ENCODE results near the gene SBF2.
"Not testable (repeated sequence)": the region's sequence is repeated elsewhere in the genome, so short reads cannot be mapped to it uniquely, and the experiment has no call there.

Gene SBF2

GRCh38 chr11:9900253-9900652, 393.8 kb downstream of the SBF2 start:
- CTCF ChIA-PET; DNase-seq (ENCODE audit: extremely low spot score); POLR2A ChIA-PET: not testable (repeated sequence)
- TF ChIP-seq PKNOX1 (IDR thresholded peaks at IDR 0.05) = peak; percentile 71

GRCh38 chr11:9899676-9900075, 394.3 kb downstream of the SBF2 start:
- DNase-seq (ENCODE audit: extremely low spot score) = no peak
- CTCF ChIA-PET = interaction anchor here (0.7 kb wide), 1 partner anchor 239 kb away, joined by 3 read pairs; no protein-coding TSS in a partner anchor
- TF ChIP-seq L3MBTL2 (conservative IDR thresholded peaks at IDR 0.05) (no peak), PKNOX1 (IDR thresholded peaks at IDR 0.05) (no peak), ELF4 (IDR thresholded peaks at IDR 0.05) (no peak), ARNT (IDR thresholded peaks at IDR 0.05) (no peak)
- POLR2A ChIA-PET = no interaction called here

GRCh38 chr11:9896902-9897301, 397.1 kb downstream of the SBF2 start:
- POLR2A ChIA-PET = no interaction called here
- CTCF ChIA-PET = no interaction called here
- no peak for DNase-seq (ENCODE audit: extremely low spot score)
- TF ChIP-seq PKNOX1 (IDR thresholded peaks at IDR 0.05) = no peak
- TF ChIP-seq ZNF384 (IDR thresholded peaks at IDR 0.05) = no peak
- no peak for TF ChIP-seq FOXA1 (IDR thresholded peaks at IDR 0.05)

- POLR2A ChIA-PET = no interaction called here
- TF ChIP-seq BHLHE40 (IDR thresholded peaks at IDR 0.05; ENCODE audit: borderline replicate concordance) (no peak), LEF1 (IDR thresholded peaks at IDR 0.05; ENCODE audit: borderline replicate concordance) (no peak), FOXK2 (IDR thresholded peaks at IDR 0.05) (no peak), ARNT (IDR thresholded peaks at IDR 0.05) (no peak), PKNOX1 (IDR thresholded peaks at IDR 0.05) (no peak), ZNF384 (IDR thresholded peaks at IDR 0.05) (no peak), SUZ12 (IDR thresholded peaks at IDR 0.05) (no peak), L3MBTL2 (conservative IDR thresholded peaks at IDR 0.05) (no peak), ELF4 (IDR thresholded peaks at IDR 0.05) (no peak), FOXA1 (IDR thresholded peaks at IDR 0.05) (no peak), HDGF (IDR thresholded peaks at IDR 0.05; ENCODE audit: borderline replicate concordance) (no peak), SP1 (IDR thresholded peaks at IDR 0.05) (no peak), TARDBP (IDR thresholded peaks at IDR 0.05) (no peak), FOXM1 (IDR thresholded peaks at IDR 0.05; ENCODE audit: borderline replicate concordance) (no peak), CTBP1 (IDR thresholded peaks at IDR 0.05; ENCODE audit: borderline replicate concordance) (no peak), NFRKB (IDR thresholded peaks at IDR 0.05) (no peak)
- CTCF ChIA-PET = no interaction called here
- DNase-seq (ENCODE audit: extremely low spot score) = no peak
Measured at GRCh38 chr11:9895006-9895405, 399.0 kb downstream of the SBF2 start.

- POLR2A ChIA-PET = no interaction called here
Measured at GRCh38 chr11:9893474-9893873, 400.5 kb downstream of the SBF2 start.

GRCh38 chr11:9888938-9889337, 405.1 kb downstream of the SBF2 start:
- CTCF ChIA-PET = no interaction called here
- POLR2A ChIA-PET = no interaction called here
- no peak for DNase-seq (ENCODE audit: extremely low spot score)
- no peak for TF ChIP-seq PKNOX1 (IDR thresholded peaks at IDR 0.05)
- no peak for TF ChIP-seq SUZ12 (IDR thresholded peaks at IDR 0.05)

More at GRCh38 chr11:9893474-9893873, 400.5 kb downstream of the SBF2 start:
- CTCF ChIA-PET = no interaction called here
- DNase-seq (ENCODE audit: extremely low spot score) = no peak
- TF ChIP-seq L3MBTL2 (conservative IDR thresholded peaks at IDR 0.05) = no peak
- TF ChIP-seq NFRKB (IDR thresholded peaks at IDR 0.05) = no peak
- no peak for TF ChIP-seq FOXM1 (IDR thresholded peaks at IDR 0.05; ENCODE audit: borderline replicate concordance)
- TF ChIP-seq HDGF (IDR thresholded peaks at IDR 0.05; ENCODE audit: borderline replicate concordance) = no peak
- TF ChIP-seq BHLHE40 (IDR thresholded peaks at IDR 0.05; ENCODE audit: borderline replicate concordance) = no peak
- no peak for TF ChIP-seq FOXA1 (IDR thresholded peaks at IDR 0.05)
- TF ChIP-seq ARNT (IDR thresholded peaks at IDR 0.05) = no peak
- TF ChIP-seq TARDBP (IDR thresholded peaks at IDR 0.05) = no peak
- TF ChIP-seq PKNOX1 (IDR thresholded peaks at IDR 0.05) = no peak
- no peak for TF ChIP-seq LEF1 (IDR thresholded peaks at IDR 0.05; ENCODE audit: borderline replicate concordance)

All from HEK293T (cell line).